Measurements from ENCODE around the gene LAD1. TPM values are rescaled to one million over a fixed set of nuclear protein-coding genes. Genes with fewer than 3 reads are reported as not detected.

LAD1 gene
- total and polyA plus RNA-seq, 2 of the 13 experiments (the other 11 are each of a cell fraction or from before 2014, with no cell fraction given) = 10.8 to 65.6 TPM

GRCh38 chr1:201420608-201421002 lies 21.5 kb upstream of the LAD1 start (continued):
- no peak for TF ChIP-seq ZNF138 (CRISPR knock-in tag; IDR thresholded peaks at IDR 0.05; ENCODE audit: low read depth)
- TF ChIP-seq FOXC1 (CRISPR knock-in tag; IDR thresholded peaks at IDR 0.05; ENCODE audit: borderline replicate concordance) = no peak
- TF ChIP-seq TOE1 (CRISPR knock-in tag; IDR thresholded peaks at IDR 0.05) = no peak
- no peak for TF ChIP-seq TRIM22 (IDR thresholded peaks at IDR 0.05)
- TF ChIP-seq MXI1 (IDR thresholded peaks at IDR 0.05; ENCODE audit: borderline replicate concordance, low read depth, low read length) = no peak
- TF ChIP-seq PHF8 (CRISPR knock-in tag; IDR thresholded peaks at IDR 0.05) = no peak

- H3K4me2 ChIP-seq (ENCODE audit: low read depth, low read length) = no peak overlapping the region
- ATAC-seq = no peak
- no peak overlapping the region for H3K4me3 ChIP-seq (replicated peaks in 1 of 3; ENCODE audit: insufficient read depth in 1 of 3, low read depth in 2 of 3, low read length in 3 of 3)
- BruUV-seq (replicated peaks) = no TSS peak
- POLR2A ChIA-PET = no interaction called here
- no peak overlapping the region for H3K9ac ChIP-seq (ENCODE audit: insufficient read depth, low read depth, low read length)
- FAIRE-seq = no peak
- DNase-seq (ENCODE audit: low spot score) = no peak
- WGBS (ENCODE audit: low lambda C conversion rate) = 28% methylated on average over 12 of the region's 12 CpGs
- H3K36me3 ChIP-seq (replicated peaks in 1 of 2; ENCODE audit: control insufficient read depth in 1 of 2, insufficient read depth in 2 of 2, low read length in 2 of 2) = no peaks in the 10 kb centered on the region
- peaks cover 8 to 24% of the 10 kb centered on the region in 2 experiments; a peak in 4 of 5 replicates for H3K27me3 ChIP-seq (ENCODE audit: control insufficient read depth in 1 of 2, insufficient read depth in 2 of 2, low read length in 2 of 2)
- no peaks in the 10 kb centered on the region for H4K20me1 ChIP-seq (ENCODE audit: insufficient read depth, low read length)
- H3K79me2 ChIP-seq (ENCODE audit: insufficient read depth, low read length) = no peaks in the 10 kb centered on the region
- no peak overlapping the region for H3K27ac ChIP-seq (ENCODE audit: extremely low read length, insufficient read depth, low read length)
- H3K9me3 ChIP-seq (ENCODE audit: low read length) = no peaks in the 10 kb centered on the region
- CTCF ChIA-PET (ENCODE audit: low intra/inter-chr PET ratio, low total read pairs) = no interaction called here
- in situ Hi-C loops (cut with HindIII; ENCODE audit: extremely low pct_ligation_motif_present, low pct_unique_long_range_greater_than_20kb) (no loop called here), intact Hi-C loops (cut with micrococcal nuclease; ENCODE audit: unreplicated experiment) (no loop called here)
- H3K4me1 ChIP-seq (ENCODE audit: insufficient read depth, low read length) = 0 out of 2 replicates have a peak, but pooled peaks cover 4% of the 10 kb centered on the region
- no peak overlapping the region for H2AFZ ChIP-seq (ENCODE audit: low read length)
- TF ChIP-seq ZNF318 (CRISPR knock-in tag; IDR thresholded peaks at IDR 0.05) (no peak), ZBTB21 (CRISPR knock-in tag; IDR thresholded peaks at IDR 0.05) (no peak), HCFC1 (IDR thresholded peaks at IDR 0.05; ENCODE audit: low read depth, low read length) (no peak), SMARCE1 (IDR thresholded peaks at IDR 0.05; ENCODE audit: borderline replicate concordance) (no peak), ZSCAN9 (CRISPR knock-in tag; IDR thresholded peaks at IDR 0.05; ENCODE audit: borderline replicate concordance) (no peak), ETS1 (CRISPR knock-in tag; IDR thresholded peaks at IDR 0.05) (no peak), ZZZ3 (CRISPR knock-in tag; IDR thresholded peaks at IDR 0.05; ENCODE audit: borderline replicate concordance) (no peak)
Measured at GRCh38 chr1:201419746-201420607, 20.9 kb upstream of the LAD1 start.

All from HepG2 (cell line).